ENCODE measurements around the gene CAND1. TPM values are rescaled to one million over a fixed set of nuclear protein-coding genes. Genes with fewer than 3 reads are reported as not detected.

CAND1 gene
- total RNA-seq, 1 donor, result 130 TPM

DNA sequence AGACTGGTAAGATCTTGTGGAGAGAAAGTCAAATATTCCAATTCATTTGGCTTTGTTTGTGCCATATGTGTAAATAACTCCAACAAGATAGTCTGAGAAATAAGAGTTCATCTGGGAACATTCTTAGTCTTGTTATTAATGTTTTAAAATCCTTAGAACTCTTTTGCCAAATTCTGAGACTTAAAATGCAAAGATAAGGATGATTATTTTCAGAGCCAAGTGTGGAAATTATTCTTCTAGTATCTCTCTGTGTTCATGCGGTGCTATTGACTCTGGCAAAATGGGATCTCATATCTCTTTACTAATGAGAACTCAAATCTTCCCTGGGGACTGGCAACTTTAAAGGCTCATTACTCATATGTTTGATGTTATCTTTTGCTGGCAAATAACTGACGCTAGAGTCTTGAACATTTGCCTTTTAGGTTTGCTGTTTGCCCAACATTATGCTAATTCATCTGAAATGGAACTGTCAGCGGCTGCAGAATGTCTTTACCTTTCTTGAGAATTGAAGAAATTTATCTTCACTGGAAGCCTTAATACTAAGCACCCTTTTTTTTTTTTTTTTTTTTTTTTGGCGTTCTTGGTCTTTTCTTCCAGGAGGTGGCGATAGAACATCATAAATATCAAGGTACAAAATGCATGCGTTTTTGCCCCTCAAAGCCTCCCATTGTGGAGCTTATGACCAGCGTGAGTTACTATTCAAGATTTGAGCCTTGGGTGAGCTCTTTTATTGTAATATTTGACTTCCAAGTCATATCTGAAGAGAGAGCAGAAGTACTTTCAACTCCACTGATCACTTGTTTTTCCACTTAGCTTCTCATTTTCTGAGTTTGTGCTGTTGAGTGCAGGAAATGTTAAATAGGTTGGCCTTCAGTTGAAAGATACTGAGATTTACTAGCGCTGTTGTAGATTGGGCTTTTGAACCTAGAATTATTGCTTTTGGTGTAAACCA lies 86.5 kb downstream of the CAND1 start:
- peaks cover 55% of the 10 kb centered on the region for H3K4me1 ChIP-seq (ENCODE audit: insufficient read depth, low read length)
- H3K27ac ChIP-seq (ENCODE audit: low read depth, low read length), result peak overlapping the region; percentile 80
- H3K36me3 ChIP-seq (ENCODE audit: insufficient read depth, low read length), result no peaks in the 10 kb centered on the region
- no peaks in the 10 kb centered on the region for H3K9me3 ChIP-seq (ENCODE audit: low read depth, low read length)
- H3K27me3 ChIP-seq (ENCODE audit: insufficient read depth, low read length), result no peaks in the 10 kb centered on the region
- no peak overlapping the region for H2AFZ ChIP-seq (ENCODE audit: low read length)
- H4K20me1 ChIP-seq (ENCODE audit: insufficient read depth, low read length), result no peaks in the 10 kb centered on the region
- H3K4me2 ChIP-seq (ENCODE audit: insufficient read depth, low read length), result peak overlapping the region; percentile 72
- peak overlapping the region; percentile 43 for H3K4me3 ChIP-seq (ENCODE audit: insufficient read depth, low read length)
- DNase-seq (ENCODE audit: insufficient read length, low spot score, missing footprints), result no peak
- no peaks in the 10 kb centered on the region for H3K79me2 ChIP-seq (ENCODE audit: insufficient read depth, low read length)
- TF ChIP-seq, protein P1, sequence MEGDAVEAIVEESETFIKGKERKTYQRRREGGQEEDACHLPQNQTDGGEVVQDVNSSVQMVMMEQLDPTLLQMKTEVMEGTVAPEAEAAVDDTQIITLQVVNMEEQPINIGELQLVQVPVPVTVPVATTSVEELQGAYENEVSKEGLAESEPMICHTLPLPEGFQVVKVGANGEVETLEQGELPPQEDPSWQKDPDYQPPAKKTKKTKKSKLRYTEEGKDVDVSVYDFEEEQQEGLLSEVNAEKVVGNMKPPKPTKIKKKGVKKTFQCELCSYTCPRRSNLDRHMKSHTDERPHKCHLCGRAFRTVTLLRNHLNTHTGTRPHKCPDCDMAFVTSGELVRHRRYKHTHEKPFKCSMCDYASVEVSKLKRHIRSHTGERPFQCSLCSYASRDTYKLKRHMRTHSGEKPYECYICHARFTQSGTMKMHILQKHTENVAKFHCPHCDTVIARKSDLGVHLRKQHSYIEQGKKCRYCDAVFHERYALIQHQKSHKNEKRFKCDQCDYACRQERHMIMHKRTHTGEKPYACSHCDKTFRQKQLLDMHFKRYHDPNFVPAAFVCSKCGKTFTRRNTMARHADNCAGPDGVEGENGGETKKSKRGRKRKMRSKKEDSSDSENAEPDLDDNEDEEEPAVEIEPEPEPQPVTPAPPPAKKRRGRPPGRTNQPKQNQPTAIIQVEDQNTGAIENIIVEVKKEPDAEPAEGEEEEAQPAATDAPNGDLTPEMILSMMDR (IDR thresholded peaks at IDR 0.05; ENCODE audit: extremely low read depth, low read depth, low read length), result peak; percentile 69

DNA sequence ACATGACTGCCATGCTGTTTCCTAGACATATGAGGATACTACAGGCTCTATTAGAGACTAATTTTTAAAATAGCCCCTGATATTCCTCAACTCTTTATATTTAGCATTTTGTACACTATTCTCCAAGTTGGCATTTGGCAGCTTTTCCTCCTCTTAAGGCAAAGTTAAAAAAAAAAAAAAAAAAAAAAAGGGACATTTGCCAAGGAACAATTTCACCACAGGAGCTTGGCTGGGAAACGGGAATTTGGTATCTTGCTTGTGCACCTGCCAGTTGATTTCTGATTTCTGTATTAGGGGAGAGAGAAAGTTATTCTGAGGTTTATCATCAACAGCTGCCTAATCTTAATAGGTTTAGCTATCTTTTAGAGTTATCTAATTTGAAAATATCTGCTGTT lies 87.2 kb downstream of the CAND1 start:
- DNase-seq (ENCODE audit: insufficient read length, low spot score, missing footprints), result no peak
- Histone ChIP-seq H3K9me3 (ENCODE audit: low read depth, low read length) (no peaks in the 10 kb centered on the region), H3K27me3 (ENCODE audit: insufficient read depth, low read length) (no peaks in the 10 kb centered on the region), H3K79me2 (ENCODE audit: insufficient read depth, low read length) (no peaks in the 10 kb centered on the region), H2AFZ (ENCODE audit: low read length) (no peak overlapping the region), H3K4me2 (ENCODE audit: insufficient read depth, low read length) (peak overlapping the region; percentile 72), H3K27ac (ENCODE audit: low read depth, low read length) (no peak overlapping the region), H3K4me1 (ENCODE audit: insufficient read depth, low read length) (peaks cover 55% of the 10 kb centered on the region), H4K20me1 (ENCODE audit: insufficient read depth, low read length) (no peaks in the 10 kb centered on the region), H3K4me3 (ENCODE audit: insufficient read depth, low read length) (no peak overlapping the region), H3K36me3 (ENCODE audit: insufficient read depth, low read length) (no peaks in the 10 kb centered on the region)
- TF ChIP-seq, protein P1 (IDR thresholded peaks at IDR 0.05; ENCODE audit: extremely low read depth, low read depth, low read length), result no peak

DNA sequence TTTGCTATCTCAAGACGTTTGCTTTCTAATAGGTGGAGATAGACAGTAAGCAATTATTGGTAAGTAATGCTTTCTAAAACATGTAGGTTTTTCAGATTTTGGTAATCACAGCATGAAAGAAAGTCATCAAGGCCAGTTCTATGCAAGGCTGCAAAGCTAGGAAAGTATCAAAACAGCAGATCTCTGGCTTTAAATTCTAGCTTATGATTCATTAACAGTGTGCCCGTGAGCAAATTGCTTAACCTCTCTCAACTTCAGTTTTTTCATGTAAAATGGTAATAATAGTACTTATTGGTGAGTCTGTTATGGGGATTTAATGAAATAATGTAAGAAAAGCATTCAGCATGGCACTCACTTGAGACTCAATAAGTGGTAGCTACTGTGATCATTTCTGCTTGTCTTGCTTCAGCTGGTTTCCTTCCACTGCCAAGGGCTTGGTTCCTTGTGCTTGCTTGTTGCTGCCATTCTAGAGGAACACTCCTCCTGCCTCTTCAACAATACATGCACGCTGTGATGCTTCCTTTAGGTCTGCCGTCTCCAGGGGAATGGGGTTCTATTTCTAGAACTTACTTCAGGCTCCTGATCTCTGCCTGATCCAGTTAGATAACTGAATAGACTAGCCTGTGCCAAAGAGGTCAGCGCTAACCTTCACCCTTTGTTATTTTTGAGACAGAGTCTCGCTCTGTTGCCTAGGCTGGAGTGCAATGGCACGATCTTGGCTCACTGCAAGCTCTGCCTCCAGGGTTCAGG lies 88.4 kb downstream of the CAND1 start:
- no peak overlapping the region for H2AFZ ChIP-seq (ENCODE audit: low read length)
- H3K4me1 ChIP-seq (ENCODE audit: insufficient read depth, low read length), result peaks cover 55% of the 10 kb centered on the region
- no peaks in the 10 kb centered on the region for H3K36me3 ChIP-seq (ENCODE audit: insufficient read depth, low read length)
- H3K27ac ChIP-seq (ENCODE audit: low read depth, low read length), result no peak overlapping the region
- H3K4me3 ChIP-seq (ENCODE audit: insufficient read depth, low read length), result no peak overlapping the region
- no peak for DNase-seq (ENCODE audit: insufficient read length, low spot score, missing footprints)
- H3K27me3 ChIP-seq (ENCODE audit: insufficient read depth, low read length), result no peaks in the 10 kb centered on the region
- no peaks in the 10 kb centered on the region for H3K9me3 ChIP-seq (ENCODE audit: low read depth, low read length)
- H3K79me2 ChIP-seq (ENCODE audit: insufficient read depth, low read length), result no peaks in the 10 kb centered on the region
- TF ChIP-seq, protein P1 (IDR thresholded peaks at IDR 0.05; ENCODE audit: extremely low read depth, low read depth, low read length), result no peak
- no peak overlapping the region for H3K4me2 ChIP-seq (ENCODE audit: insufficient read depth, low read length)
- H4K20me1 ChIP-seq (ENCODE audit: insufficient read depth, low read length), result no peaks in the 10 kb centered on the region

All from osteoblast (primary cell).